ENCODE results near the gene BRWD1. TPM values are rescaled to one million over a fixed set of nuclear protein-coding genes. Genes with fewer than 3 reads are reported as not detected.

Gene BRWD1
- total RNA-seq, 1 donor from 2014 or later = 19.5 TPM

GRCh38 chr21:39258207-39258606 is 55.2 kb downstream of the BRWD1 start:
- no peak for TF ChIP-seq CTCF (conservative IDR thresholded peaks at IDR 0.05; ENCODE audit: low read depth, low read length)
- H3K4me3 ChIP-seq (ENCODE audit: low read depth, low read length) = no peak overlapping the region
- DNase-seq (ENCODE audit: low read depth) = no peak

GRCh38 chr21:39251326-39251725 is 62.1 kb downstream of the BRWD1 start:
- no peak for TF ChIP-seq CTCF (conservative IDR thresholded peaks at IDR 0.05; ENCODE audit: low read depth, low read length)
- H3K4me3 ChIP-seq (ENCODE audit: low read depth, low read length) = no peak overlapping the region
- DNase-seq (ENCODE audit: low read depth) = no peak

GRCh38 chr21:39238275-39238674 is 75.2 kb downstream of the BRWD1 start:
- no peak for TF ChIP-seq CTCF (conservative IDR thresholded peaks at IDR 0.05; ENCODE audit: low read depth, low read length)
- H3K4me3 ChIP-seq (ENCODE audit: low read depth, low read length) = no peak overlapping the region
- DNase-seq (ENCODE audit: low read depth) = no peak

- no peak overlapping the region for H3K4me3 ChIP-seq (ENCODE audit: low read depth, low read length)
- no peak for TF ChIP-seq CTCF (conservative IDR thresholded peaks at IDR 0.05; ENCODE audit: low read depth, low read length)
- no peak for DNase-seq (ENCODE audit: low read depth)
Measured at GRCh38 chr21:39232861-39233291, 80.6 kb downstream of the BRWD1 start.

GRCh38 chr21:39224930-39225329 is 88.5 kb downstream of the BRWD1 start:
- H3K4me3 ChIP-seq (ENCODE audit: low read depth, low read length) = no peak overlapping the region
- DNase-seq (ENCODE audit: low read depth) = no peak
- TF ChIP-seq CTCF (conservative IDR thresholded peaks at IDR 0.05; ENCODE audit: low read depth, low read length) = no peak

GRCh38 chr21:39221997-39222486 is 91.4 kb downstream of the BRWD1 start:
- H3K4me3 ChIP-seq (ENCODE audit: low read depth, low read length) = no peak overlapping the region
- no peak for DNase-seq (ENCODE audit: low read depth)

More at GRCh38 chr21:39221997-39222486, 91.4 kb downstream of the BRWD1 start:
- TF ChIP-seq CTCF (conservative IDR thresholded peaks at IDR 0.05; ENCODE audit: low read depth, low read length) = no peak
